SK-N-SH (cell line): ENCODE measurements around the gene MED8.

Experiments
- CHD2 ChIP-seq: fragments of 150-350 bp; IDR thresholded peaks from 2 replicates; pipeline ENCODE4 v1.6.1; 2018; ENCODE audit warnings: low read length; ENCODE audit not compliant: partially characterized antibody
- FOXM1 ChIP-seq: IDR thresholded peaks from 2 replicates; pipeline ENCODE4 v1.4.0; 2012; ENCODE audit warnings: low read depth, mild to moderate bottlenecking
- TAF1 ChIP-seq: IDR thresholded peaks from 2 replicates; pipeline ENCODE4 v1.6.1; 2012; ENCODE audit warnings: low read depth, mild to moderate bottlenecking, low read length, moderate library complexity, borderline replicate concordance
- TCF12 ChIP-seq: IDR thresholded peaks from 2 replicates; pipeline ENCODE4 v1.4.0; 2012
- TF ChIP-seq, protein P1 (sequence below): fragments of 200-600 bp; sonication (generic); IDR thresholded peaks from 2 replicates; pipeline ENCODE4 v1.6.1; 2017; ENCODE audit warnings: antibody characterized with exemption, mild to moderate bottlenecking, moderate library complexity

DNA sequence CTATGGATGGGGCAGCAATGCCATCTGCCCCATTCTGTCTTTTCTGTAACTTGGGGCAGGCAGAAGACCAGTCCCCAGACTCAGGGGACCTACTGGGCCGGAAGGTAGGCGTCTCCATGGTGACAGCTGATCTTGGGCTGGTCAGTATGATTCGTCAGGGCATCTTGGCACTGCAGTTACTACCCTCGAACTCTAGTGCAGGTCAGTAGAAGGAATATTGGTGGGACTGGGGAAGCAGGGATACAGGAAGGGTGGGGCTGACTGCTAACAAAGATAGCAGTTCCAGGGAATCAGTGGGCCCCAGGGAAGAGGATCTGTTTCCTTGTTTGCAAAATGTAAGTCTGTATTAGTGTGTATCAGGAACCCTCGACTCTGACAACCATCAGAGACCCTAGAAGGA lies 26.3 kb upstream of the MED8 start:
- TF ChIP-seq FOXM1 (no peak), TCF12 (no peak), CHD2 (no peak), TAF1 (no peak)
- TF ChIP-seq, protein P1, sequence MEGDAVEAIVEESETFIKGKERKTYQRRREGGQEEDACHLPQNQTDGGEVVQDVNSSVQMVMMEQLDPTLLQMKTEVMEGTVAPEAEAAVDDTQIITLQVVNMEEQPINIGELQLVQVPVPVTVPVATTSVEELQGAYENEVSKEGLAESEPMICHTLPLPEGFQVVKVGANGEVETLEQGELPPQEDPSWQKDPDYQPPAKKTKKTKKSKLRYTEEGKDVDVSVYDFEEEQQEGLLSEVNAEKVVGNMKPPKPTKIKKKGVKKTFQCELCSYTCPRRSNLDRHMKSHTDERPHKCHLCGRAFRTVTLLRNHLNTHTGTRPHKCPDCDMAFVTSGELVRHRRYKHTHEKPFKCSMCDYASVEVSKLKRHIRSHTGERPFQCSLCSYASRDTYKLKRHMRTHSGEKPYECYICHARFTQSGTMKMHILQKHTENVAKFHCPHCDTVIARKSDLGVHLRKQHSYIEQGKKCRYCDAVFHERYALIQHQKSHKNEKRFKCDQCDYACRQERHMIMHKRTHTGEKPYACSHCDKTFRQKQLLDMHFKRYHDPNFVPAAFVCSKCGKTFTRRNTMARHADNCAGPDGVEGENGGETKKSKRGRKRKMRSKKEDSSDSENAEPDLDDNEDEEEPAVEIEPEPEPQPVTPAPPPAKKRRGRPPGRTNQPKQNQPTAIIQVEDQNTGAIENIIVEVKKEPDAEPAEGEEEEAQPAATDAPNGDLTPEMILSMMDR: no peak
